ENCODE data around the gene CFAP43.

DNA sequence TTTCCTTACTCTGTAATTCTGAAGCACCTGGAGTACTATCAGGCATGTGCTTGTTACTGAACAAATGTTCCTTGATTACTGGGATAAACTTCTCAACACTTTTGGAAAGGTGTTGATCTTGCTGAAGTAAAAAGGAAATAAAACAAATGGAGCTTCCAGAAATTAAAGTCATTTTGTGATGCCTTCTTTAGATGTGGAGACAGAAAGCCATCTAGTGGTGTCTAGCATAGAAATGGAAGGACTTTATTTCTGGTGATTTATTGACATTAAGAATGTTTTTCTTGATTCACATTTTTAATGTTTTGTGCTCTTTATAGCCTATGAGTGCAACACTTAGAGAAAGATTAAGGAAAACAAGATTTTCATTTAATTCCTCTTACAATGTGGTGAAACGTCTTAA, 108.8 kb downstream of the CFAP43 start:
- TF ChIP-seq, protein P1, sequence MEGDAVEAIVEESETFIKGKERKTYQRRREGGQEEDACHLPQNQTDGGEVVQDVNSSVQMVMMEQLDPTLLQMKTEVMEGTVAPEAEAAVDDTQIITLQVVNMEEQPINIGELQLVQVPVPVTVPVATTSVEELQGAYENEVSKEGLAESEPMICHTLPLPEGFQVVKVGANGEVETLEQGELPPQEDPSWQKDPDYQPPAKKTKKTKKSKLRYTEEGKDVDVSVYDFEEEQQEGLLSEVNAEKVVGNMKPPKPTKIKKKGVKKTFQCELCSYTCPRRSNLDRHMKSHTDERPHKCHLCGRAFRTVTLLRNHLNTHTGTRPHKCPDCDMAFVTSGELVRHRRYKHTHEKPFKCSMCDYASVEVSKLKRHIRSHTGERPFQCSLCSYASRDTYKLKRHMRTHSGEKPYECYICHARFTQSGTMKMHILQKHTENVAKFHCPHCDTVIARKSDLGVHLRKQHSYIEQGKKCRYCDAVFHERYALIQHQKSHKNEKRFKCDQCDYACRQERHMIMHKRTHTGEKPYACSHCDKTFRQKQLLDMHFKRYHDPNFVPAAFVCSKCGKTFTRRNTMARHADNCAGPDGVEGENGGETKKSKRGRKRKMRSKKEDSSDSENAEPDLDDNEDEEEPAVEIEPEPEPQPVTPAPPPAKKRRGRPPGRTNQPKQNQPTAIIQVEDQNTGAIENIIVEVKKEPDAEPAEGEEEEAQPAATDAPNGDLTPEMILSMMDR (IDR thresholded peaks at IDR 0.05), result no peak
- no peak for TF ChIP-seq POLR2A (IDR thresholded peaks at IDR 0.05)

Measured in gastroesophageal sphincter (tissue), 3 donors.